Measurements from ENCODE around the gene GRIK2.

DNA sequence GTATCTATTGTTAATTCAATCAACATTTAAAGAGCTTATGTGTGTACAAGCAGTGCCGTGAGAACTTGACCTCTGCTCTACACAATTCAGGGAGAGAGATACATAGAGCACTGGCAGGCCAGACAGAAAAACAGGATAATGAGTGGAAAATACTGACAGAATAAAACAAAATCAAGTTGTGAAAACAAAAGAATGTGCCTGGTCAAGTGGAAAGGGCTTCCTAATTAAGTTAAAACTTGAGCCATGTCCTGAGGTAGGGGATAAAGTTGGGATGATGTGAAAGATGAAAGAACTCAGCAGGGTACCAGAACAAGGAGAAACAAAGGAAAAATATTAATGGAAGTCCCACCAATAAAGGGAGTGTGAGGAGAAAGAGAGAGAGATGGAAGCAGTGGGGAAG, 672.8 kb downstream of the GRIK2 start:
- no peak for TF ChIP-seq CTCF (IDR thresholded peaks at IDR 0.05)
- no peak for TF ChIP-seq POLR2AphosphoS5 (IDR thresholded peaks at IDR 0.05)
- no peak for TF ChIP-seq POLR2A (IDR thresholded peaks at IDR 0.05)
